ENCODE results near the gene RGP1. TPM values are rescaled to one million over a fixed set of nuclear protein-coding genes. Genes with fewer than 3 reads are reported as not detected.

RGP1 gene
- total RNA-seq, 1 donor from 2014 or later, result 11.2 TPM

DNA sequence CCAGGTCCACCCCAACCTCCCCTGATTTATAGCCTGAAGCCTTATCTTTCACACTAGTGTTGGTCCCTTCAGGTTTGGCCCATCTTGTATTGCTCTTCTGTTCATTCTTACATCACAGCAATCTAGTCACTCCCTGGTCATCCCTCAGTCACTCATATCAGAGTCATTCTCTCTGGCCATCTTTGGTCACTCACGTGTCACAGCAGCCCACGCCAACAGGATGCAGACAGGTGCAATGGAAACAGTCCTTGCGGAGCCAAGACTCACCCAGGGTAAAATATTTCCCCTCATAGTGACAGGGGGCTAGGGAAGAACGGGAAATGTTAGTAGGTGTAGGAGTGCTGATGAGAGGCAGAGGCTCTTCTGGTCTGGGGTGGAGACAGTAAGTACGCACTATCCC lies 4.4 kb downstream of the RGP1 start:
- Histone ChIP-seq H3K4me2 (no peak overlapping the region), H4K20me1 (ENCODE audit: low read depth) (peaks cover 2% of the 10 kb centered on the region), H3K4me1 (peaks cover 15% of the 10 kb centered on the region), H3F3A (ENCODE audit: low read depth) (peaks cover 38% of the 10 kb centered on the region), H3K36me3 (no peaks in the 10 kb centered on the region), H3K4me3 (no peak overlapping the region), H3K79me2 (ENCODE audit: low read depth) (peaks cover 30% of the 10 kb centered on the region), H3K9ac (no peak overlapping the region), H3K27me3 (no peaks in the 10 kb centered on the region), H3K27ac (no peak overlapping the region), H3K9me3 (ENCODE audit: low read depth) (no peaks in the 10 kb centered on the region), H2AFZ (replicated peaks) (no peak overlapping the region)
- peaks cover 34% of the 10 kb centered on the region for H3K36me3 Mint-ChIP-seq
- H3K4me3 Mint-ChIP-seq, result no peak overlapping the region
- no peaks in the 10 kb centered on the region for H3K9me3 Mint-ChIP-seq
- H3K4me1 Mint-ChIP-seq, result peaks cover 16% of the 10 kb centered on the region
- H3K27ac Mint-ChIP-seq, result no peak overlapping the region
- H3K27me3 Mint-ChIP-seq (ENCODE audit: insufficient read depth, low read depth), result no peaks in the 10 kb centered on the region
- DNase-seq (ENCODE audit: low spot score), result no peak
- TF ChIP-seq EZH2phosphoT487 (IDR thresholded peaks at IDR 0.05), result no peak
- TF ChIP-seq, protein P1, sequence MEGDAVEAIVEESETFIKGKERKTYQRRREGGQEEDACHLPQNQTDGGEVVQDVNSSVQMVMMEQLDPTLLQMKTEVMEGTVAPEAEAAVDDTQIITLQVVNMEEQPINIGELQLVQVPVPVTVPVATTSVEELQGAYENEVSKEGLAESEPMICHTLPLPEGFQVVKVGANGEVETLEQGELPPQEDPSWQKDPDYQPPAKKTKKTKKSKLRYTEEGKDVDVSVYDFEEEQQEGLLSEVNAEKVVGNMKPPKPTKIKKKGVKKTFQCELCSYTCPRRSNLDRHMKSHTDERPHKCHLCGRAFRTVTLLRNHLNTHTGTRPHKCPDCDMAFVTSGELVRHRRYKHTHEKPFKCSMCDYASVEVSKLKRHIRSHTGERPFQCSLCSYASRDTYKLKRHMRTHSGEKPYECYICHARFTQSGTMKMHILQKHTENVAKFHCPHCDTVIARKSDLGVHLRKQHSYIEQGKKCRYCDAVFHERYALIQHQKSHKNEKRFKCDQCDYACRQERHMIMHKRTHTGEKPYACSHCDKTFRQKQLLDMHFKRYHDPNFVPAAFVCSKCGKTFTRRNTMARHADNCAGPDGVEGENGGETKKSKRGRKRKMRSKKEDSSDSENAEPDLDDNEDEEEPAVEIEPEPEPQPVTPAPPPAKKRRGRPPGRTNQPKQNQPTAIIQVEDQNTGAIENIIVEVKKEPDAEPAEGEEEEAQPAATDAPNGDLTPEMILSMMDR (IDR thresholded peaks at IDR 0.05), result no peak
- TF ChIP-seq EZH2 (IDR thresholded peaks at IDR 0.05), result no peak

DNA sequence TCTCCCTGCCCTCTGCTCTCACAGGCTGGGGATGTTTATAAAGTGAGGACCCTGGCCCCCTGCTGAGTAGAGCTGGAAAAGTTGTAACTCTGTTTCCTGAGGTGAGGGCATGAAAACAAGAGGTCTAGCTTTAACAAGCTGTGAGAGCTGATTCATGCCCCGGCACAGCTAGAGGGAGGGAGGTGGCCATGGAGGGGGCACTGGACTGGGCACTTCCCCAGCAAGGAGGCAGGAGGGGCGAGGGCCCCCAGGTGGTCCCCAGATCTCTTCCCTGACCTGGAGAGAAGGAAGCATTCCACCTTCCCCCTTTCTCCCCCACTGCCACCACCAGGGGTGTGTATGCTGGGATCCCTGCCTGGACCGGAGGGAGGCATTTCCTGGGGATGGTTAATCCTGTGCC lies 5.2 kb downstream of the RGP1 start, which contains the start of gene MSMP:
TSS of gene MSMP (minus strand) at position 13 of the 400 bp plus-strand sequence. CDS start 147 bp downstream, outside the sequence.
- Histone ChIP-seq H3F3A (ENCODE audit: low read depth) (peaks cover 36% of the 10 kb centered on the region), H3K36me3 (no peaks in the 10 kb centered on the region), H4K20me1 (ENCODE audit: low read depth) (no peaks in the 10 kb centered on the region), H3K79me2 (ENCODE audit: low read depth) (peaks cover 32% of the 10 kb centered on the region), H3K9me3 (ENCODE audit: low read depth) (no peaks in the 10 kb centered on the region), H3K27ac (no peak within 1 kb of the TSS), H3K9ac (no peak within 1 kb of the TSS), H3K4me3 (no peak within 1 kb of the TSS), H3K4me2 (no peak within 1 kb of the TSS), H3K4me1 (peaks cover 18% of the 10 kb centered on the region), H2AFZ (replicated peaks) (no peak within 1 kb of the TSS), H3K27me3 (no peaks in the 10 kb centered on the region)
- Mint-ChIP-seq H3K9me3 (no peaks in the 10 kb centered on the region), H3K27ac (no peak within 1 kb of the TSS), H3K4me3 (no peak within 1 kb of the TSS), H3K27me3 (ENCODE audit: insufficient read depth, low read depth) (no peaks in the 10 kb centered on the region), H3K36me3 (peaks cover 34% of the 10 kb centered on the region), H3K4me1 (peaks cover 19% of the 10 kb centered on the region)
- no peak for DNase-seq (ENCODE audit: low spot score)
- TF ChIP-seq EZH2 (IDR thresholded peaks at IDR 0.05) (no peak), EZH2phosphoT487 (IDR thresholded peaks at IDR 0.05) (no peak)
- TF ChIP-seq, protein P1 (IDR thresholded peaks at IDR 0.05), result no peak

DNA sequence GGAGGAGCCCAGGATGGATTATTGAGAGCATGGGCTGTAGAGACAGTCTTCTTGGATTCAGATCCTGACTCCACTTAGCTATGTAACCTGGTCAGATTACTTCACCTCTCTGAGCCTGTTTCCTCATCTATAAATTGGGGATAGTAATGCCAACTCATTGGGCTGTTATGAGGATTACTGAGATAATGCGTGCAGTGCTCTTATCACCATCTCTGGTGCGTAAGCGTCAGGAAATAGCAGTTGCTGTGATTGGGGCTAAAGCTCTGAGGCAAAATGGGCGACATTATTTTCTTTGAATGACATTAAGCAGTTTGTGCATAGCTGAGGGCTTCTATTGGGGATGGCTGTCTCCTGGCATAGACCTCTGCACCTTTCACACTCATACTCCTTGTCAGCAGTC lies 6.0 kb downstream of the RGP1 start:
- H3K4me3 Mint-ChIP-seq, result no peak overlapping the region
- no peaks in the 10 kb centered on the region for H3K27me3 ChIP-seq
- H3K9ac ChIP-seq, result no peak overlapping the region
- DNase-seq (ENCODE audit: low spot score), result no peak
- TF ChIP-seq EZH2phosphoT487 (IDR thresholded peaks at IDR 0.05), result no peak
- TF ChIP-seq EZH2 (IDR thresholded peaks at IDR 0.05), result no peak
- TF ChIP-seq, protein P1 (IDR thresholded peaks at IDR 0.05), result no peak
- H3K36me3 ChIP-seq, result no peaks in the 10 kb centered on the region
- H3K27ac ChIP-seq, result no peak overlapping the region
- no peak overlapping the region for H3K27ac Mint-ChIP-seq
- no peak overlapping the region for H2AFZ ChIP-seq (replicated peaks)
- peaks cover 19% of the 10 kb centered on the region for H3K4me1 ChIP-seq
- H4K20me1 ChIP-seq (ENCODE audit: low read depth), result no peaks in the 10 kb centered on the region
- no peak overlapping the region for H3K4me3 ChIP-seq
- H3K9me3 Mint-ChIP-seq, result no peaks in the 10 kb centered on the region
- no peaks in the 10 kb centered on the region for H3K9me3 ChIP-seq (ENCODE audit: low read depth)
- H3F3A ChIP-seq (ENCODE audit: low read depth), result peaks cover 28% of the 10 kb centered on the region
- H3K4me1 Mint-ChIP-seq, result peaks cover 20% of the 10 kb centered on the region
- H3K79me2 ChIP-seq (ENCODE audit: low read depth), result peaks cover 32% of the 10 kb centered on the region
- peaks cover 34% of the 10 kb centered on the region for H3K36me3 Mint-ChIP-seq
- no peaks in the 10 kb centered on the region for H3K27me3 Mint-ChIP-seq (ENCODE audit: insufficient read depth, low read depth)
- no peak overlapping the region for H3K4me2 ChIP-seq

Data from neural progenitor cell (in vitro differentiated cells).